ENCODE results near the gene PPP1R8.
"Not testable (repeated sequence)": the region's sequence is repeated elsewhere in the genome, so short reads cannot be mapped to it uniquely, and the experiment has no call there.

The PPP1R8 gene

GRCh38 chr1:27833470-27833869 is 2.9 kb downstream of the PPP1R8 start:
- DNase-seq: no peak

GRCh38 chr1:27835046-27835445 is 4.5 kb downstream of the PPP1R8 start:
- no peak for DNase-seq

- no peak for DNase-seq
Observed at GRCh38 chr1:27835501-27835900, 4.9 kb downstream of the PPP1R8 start.

DNA sequence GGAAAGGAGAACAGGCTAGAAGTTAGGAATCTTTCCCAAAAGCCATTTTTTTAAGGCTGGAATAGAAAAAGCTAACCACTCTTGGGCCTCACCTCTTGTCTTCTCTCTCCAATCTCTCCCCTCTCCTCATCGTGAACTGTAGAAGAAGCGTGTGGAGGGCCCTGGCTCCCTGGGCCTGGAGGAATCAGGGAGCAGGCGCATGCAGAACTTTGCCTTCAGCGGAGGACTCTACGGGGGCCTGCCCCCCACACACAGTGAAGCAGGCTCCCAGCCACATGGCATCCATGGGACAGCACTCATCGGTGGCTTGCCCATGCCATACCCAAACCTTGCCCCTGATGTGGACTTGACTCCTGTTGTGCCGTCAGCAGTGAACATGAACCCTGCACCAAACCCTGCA is 19.4 kb downstream of the PPP1R8 start:
- no peak for DNase-seq

GRCh38 chr1:27855085-27855484 is 24.5 kb downstream of the PPP1R8 start:
- no peak for DNase-seq

GRCh38 chr1:27856561-27857343 is 26.2 kb downstream of the PPP1R8 start:
- no peak for DNase-seq

- not testable (repeated sequence) for DNase-seq
Observed at GRCh38 chr1:27857552-27857951, 27.0 kb downstream of the PPP1R8 start.

DNA sequence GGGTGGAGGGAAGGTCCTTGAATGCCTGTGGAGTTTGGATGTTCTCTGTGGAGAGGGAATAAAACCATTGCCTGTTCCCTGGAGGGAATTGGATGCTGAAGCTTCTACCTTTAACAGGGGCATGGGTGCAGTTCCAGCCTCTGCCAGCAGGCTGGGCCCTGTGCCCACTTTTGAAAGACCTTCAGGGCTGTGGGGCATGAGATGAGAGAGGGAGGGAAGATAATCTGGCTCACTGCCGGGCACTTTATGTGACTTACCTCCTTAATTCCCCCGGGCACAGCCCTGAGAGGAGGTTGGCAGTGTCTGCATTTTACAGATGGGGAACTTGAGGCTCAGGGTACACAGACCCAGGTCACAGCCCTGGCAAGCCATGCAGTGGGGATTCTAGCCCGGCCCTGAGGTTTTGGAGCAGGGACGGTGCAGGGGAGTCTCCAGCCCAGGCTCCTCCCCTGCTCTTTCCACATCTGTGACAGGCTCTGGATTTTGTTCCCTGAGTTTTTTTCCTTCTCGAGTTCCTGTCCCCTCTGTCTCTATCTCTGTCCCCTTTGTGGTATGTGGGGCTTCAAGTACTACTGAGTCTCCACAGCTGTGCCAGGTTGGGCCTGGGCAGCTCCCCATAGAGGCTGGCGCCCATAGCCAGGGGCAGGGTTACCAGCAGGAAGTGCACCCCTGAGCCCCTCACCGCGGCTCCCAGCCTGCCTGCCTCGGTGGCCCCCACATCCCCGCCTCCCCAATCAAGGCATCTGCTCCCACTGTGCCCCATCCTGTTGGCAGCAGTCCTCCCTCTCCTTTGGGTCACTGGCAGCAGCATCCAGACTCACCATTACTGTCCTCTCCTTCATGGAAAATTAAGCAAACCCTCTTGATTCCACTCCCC is 27.7 kb downstream of the PPP1R8 start:
- peak; percentile 86 for DNase-seq

GRCh38 chr1:27858949-27859576 is 28.5 kb downstream of the PPP1R8 start:
- DNase-seq: no peak

DNA sequence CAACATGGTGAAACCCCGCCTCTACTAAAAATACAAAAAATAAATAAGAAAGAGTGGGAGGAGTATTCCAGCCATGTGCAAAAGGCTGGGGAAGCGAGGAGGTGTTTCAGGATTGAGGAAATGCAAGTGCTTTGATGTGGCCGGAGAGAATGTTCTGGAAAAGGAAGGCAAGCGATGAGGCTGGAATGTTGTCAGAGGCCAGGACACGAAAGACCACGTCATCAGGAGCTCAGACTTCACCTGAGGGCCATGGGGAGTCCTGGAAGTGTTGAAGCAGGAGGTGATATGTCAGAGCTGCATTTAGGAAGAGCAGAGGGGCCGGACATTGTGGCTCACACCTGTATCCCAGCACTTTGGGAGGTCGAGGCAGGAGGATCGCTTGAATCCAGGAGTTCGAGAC is 30.9 kb downstream of the PPP1R8 start:
- DNase-seq: no peak

GRCh38 chr1:27862004-27862403 is 31.4 kb downstream of the PPP1R8 start:
- DNase-seq: no peak

GRCh38 chr1:27862671-27863537 is 32.3 kb downstream of the PPP1R8 start:
- DNase-seq: no peak

- DNase-seq: no peak
Observed at GRCh38 chr1:27863538-27863915, 32.9 kb downstream of the PPP1R8 start.

- DNase-seq: peak; percentile 27
Observed at GRCh38 chr1:27864264-27864895, 33.8 kb downstream of the PPP1R8 start.

GRCh38 chr1:27865821-27866220 is 35.2 kb downstream of the PPP1R8 start:
- DNase-seq: no peak

- DNase-seq: no peak
Observed at GRCh38 chr1:27868556-27868931, 38.0 kb downstream of the PPP1R8 start.

- peak; percentile 36 for DNase-seq
Observed at GRCh38 chr1:27868932-27869718, 38.5 kb downstream of the PPP1R8 start.

DNA sequence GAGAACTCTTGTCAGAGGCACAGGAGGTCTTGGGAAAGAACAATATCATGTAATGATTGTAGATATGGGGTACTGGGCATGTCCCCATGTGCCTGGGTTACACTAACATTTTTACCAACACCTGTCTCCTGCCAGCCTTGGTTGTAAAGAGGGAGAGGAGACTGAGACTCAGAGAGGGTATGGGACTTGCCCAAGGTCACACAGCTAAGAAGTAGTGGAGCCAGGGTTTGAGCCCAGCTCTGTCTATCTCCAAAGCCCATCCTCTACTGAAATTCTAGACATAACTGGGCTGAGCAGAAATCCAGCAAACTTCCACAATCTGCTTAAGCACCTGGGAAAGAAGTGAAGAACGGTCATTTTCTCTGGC is 39.1 kb downstream of the PPP1R8 start:
- DNase-seq: no peak

- not testable (repeated sequence) for DNase-seq
Observed at GRCh38 chr1:27871076-27871475, 40.5 kb downstream of the PPP1R8 start.

DNA sequence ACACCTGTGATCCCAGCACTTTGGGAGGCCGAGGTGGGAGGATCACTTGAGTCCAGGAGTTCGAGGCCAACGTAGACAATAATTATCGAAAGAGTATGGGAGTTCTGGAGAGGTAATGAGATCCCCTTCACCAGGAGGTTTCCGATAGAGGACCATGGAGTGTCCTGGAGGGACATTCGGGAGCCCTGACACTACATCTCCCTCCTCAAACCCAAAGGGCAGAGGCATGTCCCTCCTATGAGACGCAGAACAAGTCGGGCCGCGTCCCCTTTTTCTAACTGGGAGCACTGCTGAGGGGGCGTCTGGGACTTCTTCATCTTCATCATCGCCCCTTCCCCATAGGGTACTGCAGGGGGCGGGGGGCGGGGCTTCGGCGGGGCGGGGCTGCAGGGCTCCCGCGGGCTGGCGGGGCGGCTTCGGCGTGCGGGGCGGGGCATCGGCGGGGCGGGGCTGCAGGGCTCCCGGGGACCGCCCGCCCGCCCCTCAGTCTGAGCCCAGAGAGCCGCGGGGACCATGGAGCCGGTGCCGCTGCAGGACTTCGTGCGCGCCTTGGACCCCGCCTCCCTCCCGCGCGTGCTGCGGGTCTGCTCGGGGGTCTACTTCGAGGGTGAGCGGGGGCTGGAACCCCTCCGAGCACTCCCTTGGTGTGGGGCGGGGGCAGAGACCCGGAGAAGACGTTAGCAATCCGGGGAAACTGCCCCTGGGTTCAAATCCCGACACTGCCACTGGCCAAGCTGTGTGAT is 41.6 kb downstream of the PPP1R8 start, which contains the start of gene THEMIS2:
TSS of gene THEMIS2 (plus strand) at position 486 of the 743 bp plus-strand sequence. CDS start at position 514, 28 bp downstream.
- DNase-seq: peak; percentile 74

All from activated T-cell treated with anti-CD3 and anti-CD28 coated beads for 4 hours (primary cell).